ENCODE measurements around the gene IVD.

DNA sequence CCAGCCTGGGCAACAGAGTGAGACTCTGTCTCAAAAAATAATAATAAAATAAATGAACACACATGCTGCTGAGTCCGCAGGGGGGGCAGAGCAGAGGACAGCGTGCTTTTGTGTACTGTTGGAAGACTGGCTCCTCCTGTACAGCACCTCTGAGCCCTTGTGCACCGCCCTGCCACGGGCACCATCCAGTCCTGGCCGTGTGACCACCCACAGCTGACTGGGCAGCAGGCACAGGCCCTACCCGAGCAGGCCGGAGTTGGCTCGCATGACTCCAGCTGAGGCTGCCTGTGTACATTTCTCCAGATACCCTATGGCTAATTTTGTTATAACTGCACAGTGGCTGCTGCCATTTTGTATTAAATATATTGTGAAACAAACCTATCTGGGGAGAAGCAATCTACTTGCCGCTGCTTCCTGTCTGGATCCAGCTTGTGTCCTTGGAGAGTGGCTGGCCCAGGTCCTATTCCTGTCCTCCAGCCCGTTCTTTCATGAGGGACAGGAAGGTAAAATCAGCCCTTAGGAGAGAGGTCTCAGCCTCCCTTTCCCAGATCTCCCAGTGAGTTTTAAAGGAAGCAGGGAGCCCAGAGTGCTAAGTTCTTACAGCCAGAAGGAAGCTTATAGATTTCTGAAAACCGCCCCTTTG is 14.6 kb downstream of the IVD start:
- no peak for TF ChIP-seq EZH2phosphoT487 (IDR thresholded peaks at IDR 0.05; ENCODE audit: borderline replicate concordance)
- TF ChIP-seq CTCF (conservative IDR thresholded peaks at IDR 0.05; ENCODE audit: low read length): no peak
